Measurements from ENCODE around the gene INAFM1. TPM values are rescaled to one million over a fixed set of nuclear protein-coding genes. Genes with fewer than 3 reads are reported as not detected.

INAFM1 gene
- total RNA-seq, 2 donors from 2014 or later: 10.3 to 18.6 TPM

- H3K4me3 ChIP-seq: no peak overlapping the region
- TF ChIP-seq, protein P1, sequence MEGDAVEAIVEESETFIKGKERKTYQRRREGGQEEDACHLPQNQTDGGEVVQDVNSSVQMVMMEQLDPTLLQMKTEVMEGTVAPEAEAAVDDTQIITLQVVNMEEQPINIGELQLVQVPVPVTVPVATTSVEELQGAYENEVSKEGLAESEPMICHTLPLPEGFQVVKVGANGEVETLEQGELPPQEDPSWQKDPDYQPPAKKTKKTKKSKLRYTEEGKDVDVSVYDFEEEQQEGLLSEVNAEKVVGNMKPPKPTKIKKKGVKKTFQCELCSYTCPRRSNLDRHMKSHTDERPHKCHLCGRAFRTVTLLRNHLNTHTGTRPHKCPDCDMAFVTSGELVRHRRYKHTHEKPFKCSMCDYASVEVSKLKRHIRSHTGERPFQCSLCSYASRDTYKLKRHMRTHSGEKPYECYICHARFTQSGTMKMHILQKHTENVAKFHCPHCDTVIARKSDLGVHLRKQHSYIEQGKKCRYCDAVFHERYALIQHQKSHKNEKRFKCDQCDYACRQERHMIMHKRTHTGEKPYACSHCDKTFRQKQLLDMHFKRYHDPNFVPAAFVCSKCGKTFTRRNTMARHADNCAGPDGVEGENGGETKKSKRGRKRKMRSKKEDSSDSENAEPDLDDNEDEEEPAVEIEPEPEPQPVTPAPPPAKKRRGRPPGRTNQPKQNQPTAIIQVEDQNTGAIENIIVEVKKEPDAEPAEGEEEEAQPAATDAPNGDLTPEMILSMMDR (IDR thresholded peaks at IDR 0.05): no peak
- H3K4me1 ChIP-seq (ENCODE audit: control insufficient read depth in 1 of 2, low read depth in 2 of 2): peaks cover 0 to 5% of the 10 kb centered on the region in 2 donors
- peak; percentile 52 for ATAC-seq (ENCODE audit: insufficient number of reproducible peaks, low FRiP score, low read depth)
- peak overlapping the region in 1 of 2 donors; percentile 57 for H3K27ac ChIP-seq
- H3K9me3 ChIP-seq: no peaks in the 10 kb centered on the region
- no peaks in the 10 kb centered on the region for H3K27me3 ChIP-seq (replicated peaks; ENCODE audit: insufficient read depth)
- H3K36me3 ChIP-seq: no peaks in the 10 kb centered on the region
- DNase-seq (ENCODE audit: low spot score): peak; percentile 45
Measured at GRCh38 chr19:47315125-47315821, 40.6 kb downstream of the INAFM1 start.

GRCh38 chr19:47316513-47316912 lies 41.8 kb downstream of the INAFM1 start:
- Histone ChIP-seq H3K27ac (peak overlapping the region in 1 of 2 donors; percentile 30), H3K27me3 (replicated peaks; ENCODE audit: insufficient read depth) (no peaks in the 10 kb centered on the region), H3K4me1 (ENCODE audit: control insufficient read depth in 1 of 2, low read depth in 2 of 2) (peaks cover 0 to 5% of the 10 kb centered on the region in 2 donors), H3K4me3 (no peak overlapping the region), H3K36me3 (no peaks in the 10 kb centered on the region), H3K9me3 (no peaks in the 10 kb centered on the region)
- DNase-seq (ENCODE audit: low spot score) (no peak), ATAC-seq (ENCODE audit: insufficient number of reproducible peaks, low FRiP score, low read depth) (no peak)
- TF ChIP-seq, protein P1 (IDR thresholded peaks at IDR 0.05): no peak

- TF ChIP-seq, protein P1 (IDR thresholded peaks at IDR 0.05): no peak
- ATAC-seq (ENCODE audit: insufficient number of reproducible peaks, low FRiP score, low read depth) (no peak), DNase-seq (ENCODE audit: low spot score) (no peak)
- H3K4me3 ChIP-seq: no peak overlapping the region
- no peaks in the 10 kb centered on the region for H3K27me3 ChIP-seq (replicated peaks; ENCODE audit: insufficient read depth)
- H3K36me3 ChIP-seq: no peaks in the 10 kb centered on the region
- H3K4me1 ChIP-seq (ENCODE audit: control insufficient read depth in 1 of 2, low read depth in 2 of 2): peaks cover 0 to 4% of the 10 kb centered on the region in 2 donors
- no peak overlapping the region for H3K27ac ChIP-seq
- no peaks in the 10 kb centered on the region for H3K9me3 ChIP-seq
Measured at GRCh38 chr19:47319923-47320871, 45.5 kb downstream of the INAFM1 start.

GRCh38 chr19:47321630-47322029 lies 46.9 kb downstream of the INAFM1 start:
- Histone ChIP-seq H3K4me3 (no peak overlapping the region), H3K27ac (no peak overlapping the region), H3K36me3 (no peaks in the 10 kb centered on the region), H3K4me1 (ENCODE audit: control insufficient read depth in 1 of 2, low read depth in 2 of 2) (no peaks in the 10 kb centered on the region), H3K9me3 (no peaks in the 10 kb centered on the region), H3K27me3 (replicated peaks; ENCODE audit: insufficient read depth) (no peaks in the 10 kb centered on the region)
- DNase-seq (ENCODE audit: low spot score): no peak
- TF ChIP-seq, protein P1 (IDR thresholded peaks at IDR 0.05): no peak
- ATAC-seq (ENCODE audit: insufficient number of reproducible peaks, low FRiP score, low read depth): no peak

DNA sequence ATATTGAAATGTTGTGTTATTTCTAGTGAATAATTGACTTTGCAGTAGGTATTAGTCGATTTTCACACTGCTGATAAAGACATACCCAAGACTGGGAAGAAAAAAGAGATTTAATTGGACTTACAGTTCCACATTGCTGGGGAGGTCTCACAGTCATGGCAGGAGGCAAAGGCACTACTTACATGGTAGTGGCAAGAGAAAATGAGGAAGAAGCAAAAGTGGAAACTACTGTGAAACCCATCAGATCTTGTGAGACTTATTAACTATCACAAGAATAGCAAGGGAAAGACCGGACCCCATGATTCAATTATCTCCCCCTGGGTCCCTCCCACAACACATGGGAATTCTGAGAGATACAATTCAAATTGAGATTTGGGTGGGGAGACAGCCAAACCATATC lies 47.4 kb downstream of the INAFM1 start:
- DNase-seq (ENCODE audit: low spot score) (no peak), ATAC-seq (ENCODE audit: insufficient number of reproducible peaks, low FRiP score, low read depth) (no peak)
- H3K4me1 ChIP-seq (ENCODE audit: control insufficient read depth in 1 of 2, low read depth in 2 of 2): no peaks in the 10 kb centered on the region
- H3K27me3 ChIP-seq (replicated peaks; ENCODE audit: insufficient read depth): no peaks in the 10 kb centered on the region
- no peak overlapping the region for H3K27ac ChIP-seq
- H3K4me3 ChIP-seq: no peak overlapping the region
- H3K9me3 ChIP-seq: no peaks in the 10 kb centered on the region
- H3K36me3 ChIP-seq: no peaks in the 10 kb centered on the region
- TF ChIP-seq, protein P1 (IDR thresholded peaks at IDR 0.05): no peak
